KBM-7 (cell line): ENCODE results near the gene KCTD7.
"Not testable (repeated sequence)": the region's sequence is repeated elsewhere in the genome, so short reads cannot be mapped to it uniquely, and the experiment has no call there.

Source experiments
- DNase-seq: peaks from one replicate; pipeline ENCODE4 v3.0.0-alpha.2; 2015
- in situ Hi-C: fragments of 300-500 bp; cut with MboI; formaldehyde crosslinking; loops from 2 replicates; pipeline ENCODE4 v1.14.3; 2020; ENCODE audit warnings: low sequenced_read_pairs, low pct_unique_long_range_greater_than_20kb, mixed read lengths

Gene KCTD7

DNA sequence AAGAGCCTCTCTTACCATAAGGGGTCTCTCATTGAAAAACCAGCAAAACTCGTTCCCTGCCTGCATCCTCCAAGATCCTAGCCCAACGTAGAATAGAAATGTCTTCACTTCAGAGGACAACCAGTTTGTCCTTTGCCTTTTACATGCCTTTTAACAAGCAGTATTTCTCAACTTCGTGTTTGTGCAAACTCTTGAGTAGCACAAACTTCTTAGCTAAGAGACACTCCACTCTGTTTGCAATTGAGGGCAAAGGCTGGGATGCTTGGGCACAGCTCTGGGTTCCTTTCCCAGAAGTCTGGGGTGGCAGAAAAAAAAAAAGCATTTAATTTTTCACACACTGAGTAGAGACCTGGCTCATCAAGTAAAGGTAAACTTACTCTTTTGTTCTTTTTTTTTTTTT lies 19.5 kb upstream of the KCTD7 start:
- in situ Hi-C loops: no loop called here
- DNase-seq: no peak

DNA sequence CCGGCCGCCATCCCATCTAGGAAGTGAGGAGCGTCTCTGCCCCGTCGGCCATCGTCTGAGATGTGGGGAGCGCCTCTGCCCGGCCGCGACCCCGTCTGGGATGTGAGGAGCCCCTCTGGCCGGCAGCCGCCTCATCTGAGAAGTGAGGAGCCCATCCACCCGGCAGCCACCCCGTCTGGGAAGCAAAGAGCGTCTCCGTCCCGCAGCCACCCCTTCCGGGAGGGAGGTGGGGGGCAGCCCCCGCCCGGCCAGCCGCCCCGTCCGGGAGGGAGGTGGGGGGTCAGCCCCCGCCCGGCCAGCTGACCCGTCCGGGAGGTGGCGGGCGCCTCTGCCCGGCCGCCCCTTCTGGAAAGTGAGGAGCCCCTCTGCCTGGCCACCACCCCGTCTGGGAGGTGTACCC lies 14.1 kb upstream of the KCTD7 start:
- DNase-seq, in situ Hi-C loops: not testable (repeated sequence)

GRCh38 chr7:66615699-66616098 lies 13.0 kb upstream of the KCTD7 start:
- in situ Hi-C loops: no loop called here
- DNase-seq: no peak

DNA sequence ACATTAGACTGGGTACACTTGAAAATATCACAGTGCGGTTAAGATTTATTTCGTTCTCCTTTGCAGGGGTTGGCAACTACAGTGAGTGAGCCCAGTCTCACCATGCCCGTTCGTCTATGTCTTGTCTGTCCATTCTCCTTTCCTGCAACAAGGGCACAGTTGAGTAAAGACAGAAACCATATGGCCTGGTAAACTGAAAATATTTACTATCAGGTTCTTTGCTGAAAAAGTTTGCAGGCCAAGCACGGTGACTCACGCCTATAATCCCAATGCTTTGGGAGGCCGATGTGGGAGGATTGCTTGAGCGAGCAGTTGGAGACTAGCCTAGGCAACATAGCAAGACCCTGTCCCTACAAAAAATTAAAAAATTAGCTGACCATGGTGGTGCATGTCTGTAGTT lies 11.4 kb upstream of the KCTD7 start:
- DNase-seq: no peak
- in situ Hi-C loops: no loop called here

GRCh38 chr7:66619341-66619948 lies 9.2 kb upstream of the KCTD7 start:
- DNase-seq, in situ Hi-C loops: not testable (repeated sequence)

DNA sequence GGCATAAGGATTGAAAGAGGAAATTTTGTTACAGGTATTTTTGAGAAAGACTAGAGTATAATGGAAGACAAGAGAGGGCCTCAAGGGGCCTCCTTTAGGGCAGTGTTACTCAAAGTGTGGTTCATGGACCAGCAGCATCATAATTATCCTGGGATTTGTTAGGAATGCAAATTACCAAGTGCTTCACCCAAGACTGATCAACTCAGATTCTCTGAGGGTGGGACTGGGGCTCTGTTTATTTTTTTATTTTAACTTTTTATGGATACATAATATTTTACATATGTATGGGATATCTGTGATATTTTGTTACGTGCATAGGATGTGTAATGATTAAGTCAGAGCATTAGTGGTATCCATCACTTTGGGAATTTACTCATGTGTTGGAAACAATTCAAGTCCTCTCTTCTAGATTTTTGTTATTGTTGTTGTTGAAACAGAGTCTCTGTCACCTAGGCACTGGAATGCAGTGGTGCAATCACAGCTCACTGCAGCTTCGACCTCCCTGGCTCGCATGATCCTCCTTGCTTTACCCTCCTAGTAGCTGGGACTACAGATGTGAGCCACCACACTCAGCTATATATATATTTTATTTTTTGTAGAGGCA lies 2.2 kb upstream of the KCTD7 start:
- in situ Hi-C loops: no loop called here
- no peak for DNase-seq

DNA sequence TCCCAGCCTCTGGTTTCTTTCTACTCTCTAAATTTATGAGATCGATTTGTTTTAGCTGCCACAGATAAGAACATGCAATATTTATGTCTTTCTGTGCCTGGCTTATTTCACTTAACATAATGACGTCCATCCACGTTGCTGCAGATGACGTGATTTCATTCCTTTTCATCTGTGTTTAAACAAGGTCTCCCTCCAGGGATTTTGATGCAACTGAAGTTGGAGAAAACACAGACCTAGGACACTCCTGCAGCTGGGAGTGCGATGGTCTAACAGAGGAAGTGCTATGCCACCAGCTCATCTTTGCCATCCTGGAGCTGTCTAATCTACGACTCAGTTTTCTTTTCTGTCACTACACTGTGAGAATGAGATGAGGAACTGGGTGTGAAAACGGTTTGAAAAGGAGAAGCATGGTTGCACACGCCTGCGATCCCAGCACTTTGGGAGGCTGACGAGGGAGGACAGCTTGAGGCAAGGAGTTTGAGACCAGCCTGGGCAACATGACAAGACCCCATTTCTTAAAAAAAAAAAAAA lies 1.5 kb upstream of the KCTD7 start:
- in situ Hi-C loops: no loop called here
- DNase-seq: peak; percentile 60

DNA sequence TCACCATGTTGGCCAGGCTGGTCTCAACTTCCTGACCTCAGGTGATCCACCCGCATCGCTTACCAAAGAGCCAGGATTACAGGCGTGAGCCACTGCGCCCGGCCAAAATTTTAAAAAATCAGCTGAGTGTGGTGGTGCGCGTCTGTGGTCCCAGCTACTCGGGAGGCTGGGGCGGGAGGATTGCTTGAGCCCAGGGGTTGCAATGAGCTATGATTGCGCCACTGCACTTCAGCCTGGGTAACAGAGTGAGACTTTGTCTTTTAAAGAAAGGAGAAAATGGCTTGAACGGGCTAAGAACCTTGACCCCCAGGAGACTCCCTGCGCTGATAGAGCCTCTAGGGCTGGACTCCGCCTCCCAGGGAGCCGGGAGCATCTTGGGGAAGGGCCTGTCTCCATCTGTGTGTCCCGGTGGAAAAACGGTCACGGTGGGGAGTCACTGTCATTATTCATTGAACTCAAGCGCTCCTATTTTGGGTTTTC lies 760 bp upstream of the KCTD7 start:
- in situ Hi-C loops: no loop called here
- no peak for DNase-seq

DNA sequence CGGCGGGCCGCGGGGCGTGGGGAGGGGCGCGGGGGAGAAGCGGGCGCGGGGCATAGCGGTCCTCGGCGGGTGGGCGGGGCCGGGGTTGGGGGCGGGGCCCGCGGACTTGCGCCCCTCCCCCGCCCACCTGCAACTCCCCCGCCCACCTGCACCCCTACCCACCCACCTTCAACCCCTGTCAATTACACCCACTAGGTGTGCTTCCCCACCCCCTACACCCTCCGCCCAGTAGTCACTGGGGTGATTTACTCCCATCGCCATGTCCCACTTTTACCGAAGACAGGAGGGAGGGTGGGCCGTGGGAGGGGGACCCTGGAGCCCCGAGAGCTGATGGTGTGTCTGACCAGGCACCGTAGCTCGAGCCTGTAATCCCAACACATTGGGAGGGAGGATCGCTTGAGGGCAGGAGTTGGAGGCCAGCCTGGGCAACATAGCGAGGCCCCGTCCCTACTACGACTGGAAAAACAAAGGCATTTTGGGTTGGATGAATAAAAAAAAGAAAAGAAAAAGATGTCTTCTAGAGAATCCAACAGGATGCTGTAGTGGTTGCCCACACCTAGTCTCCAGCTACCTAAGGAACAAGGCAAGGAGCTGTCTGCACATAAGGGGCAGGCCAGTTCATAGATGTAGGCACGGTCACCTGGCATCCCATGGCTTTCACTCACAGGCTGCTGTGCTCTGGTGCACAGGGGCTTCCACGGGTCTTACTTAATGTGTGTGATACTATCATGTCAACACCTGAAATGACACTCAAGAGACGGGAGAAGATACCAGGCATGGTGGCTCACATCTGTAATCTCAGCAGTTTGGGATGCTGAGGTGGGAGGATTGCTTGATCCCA lies 761 bp downstream of the KCTD7 start:
- DNase-seq: no peak
- in situ Hi-C loops: no loop called here

- no peak for DNase-seq
- in situ Hi-C loops: no loop called here
Observed at GRCh38 chr7:66630531-66630930, 1.9 kb downstream of the KCTD7 start.

GRCh38 chr7:66631471-66631870 lies 2.8 kb downstream of the KCTD7 start:
- DNase-seq: peak; percentile 90
- in situ Hi-C loops: no loop called here

DNA sequence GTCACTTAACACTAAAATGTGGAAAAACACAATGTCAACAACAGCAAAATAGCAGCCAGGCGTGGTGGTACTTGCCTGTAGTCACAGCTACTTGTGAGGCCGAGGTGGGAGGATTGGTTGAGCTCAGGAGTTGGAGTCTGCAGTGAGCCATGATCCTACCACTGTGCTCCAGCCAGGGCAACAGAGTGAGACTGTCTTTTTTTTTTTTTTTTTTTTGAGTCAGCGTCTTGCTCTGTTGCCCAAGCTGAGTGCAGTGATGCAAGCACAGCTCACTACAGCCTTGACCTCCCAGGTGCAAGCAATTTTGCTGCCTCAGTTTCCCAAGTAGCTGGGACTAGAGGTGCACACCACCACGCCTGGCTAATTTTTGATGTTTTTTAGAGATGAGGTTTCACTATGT lies 6.1 kb downstream of the KCTD7 start:
- in situ Hi-C loops: no loop called here
- DNase-seq: no peak

- in situ Hi-C loops: not testable (repeated sequence)
Observed at GRCh38 chr7:66635322-66635981, 6.8 kb downstream of the KCTD7 start.

DNA sequence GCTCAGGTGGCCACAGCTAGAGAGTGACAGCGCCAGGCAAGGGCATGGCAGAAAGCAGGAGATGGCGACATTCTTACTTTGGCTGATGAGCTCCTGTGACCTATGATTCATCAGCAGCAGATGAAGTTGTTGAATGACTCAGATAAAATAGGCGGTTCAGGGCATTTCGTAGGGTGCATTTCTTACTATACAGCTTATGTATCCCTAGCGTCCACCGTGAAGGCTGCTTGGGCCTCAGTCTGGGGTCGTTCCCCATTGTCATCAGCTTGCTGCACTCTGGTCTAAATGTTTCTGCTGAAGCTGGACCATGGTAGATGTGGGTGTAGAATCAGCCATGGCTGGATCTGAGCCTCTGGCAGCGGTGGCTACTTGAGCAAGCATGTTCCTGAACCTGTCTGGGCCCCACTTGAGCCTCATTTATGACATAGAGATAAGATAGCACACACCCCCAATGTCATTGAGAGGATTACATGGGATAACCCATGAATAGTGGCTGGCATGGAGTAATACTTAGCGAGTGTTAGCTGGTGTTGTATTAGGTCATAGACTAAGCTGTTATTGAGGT lies 7.4 kb downstream of the KCTD7 start:
- in situ Hi-C loops, DNase-seq: not testable (repeated sequence)

More at GRCh38 chr7:66635322-66635981, 6.8 kb downstream of the KCTD7 start:
- DNase-seq: not testable (repeated sequence)

DNA sequence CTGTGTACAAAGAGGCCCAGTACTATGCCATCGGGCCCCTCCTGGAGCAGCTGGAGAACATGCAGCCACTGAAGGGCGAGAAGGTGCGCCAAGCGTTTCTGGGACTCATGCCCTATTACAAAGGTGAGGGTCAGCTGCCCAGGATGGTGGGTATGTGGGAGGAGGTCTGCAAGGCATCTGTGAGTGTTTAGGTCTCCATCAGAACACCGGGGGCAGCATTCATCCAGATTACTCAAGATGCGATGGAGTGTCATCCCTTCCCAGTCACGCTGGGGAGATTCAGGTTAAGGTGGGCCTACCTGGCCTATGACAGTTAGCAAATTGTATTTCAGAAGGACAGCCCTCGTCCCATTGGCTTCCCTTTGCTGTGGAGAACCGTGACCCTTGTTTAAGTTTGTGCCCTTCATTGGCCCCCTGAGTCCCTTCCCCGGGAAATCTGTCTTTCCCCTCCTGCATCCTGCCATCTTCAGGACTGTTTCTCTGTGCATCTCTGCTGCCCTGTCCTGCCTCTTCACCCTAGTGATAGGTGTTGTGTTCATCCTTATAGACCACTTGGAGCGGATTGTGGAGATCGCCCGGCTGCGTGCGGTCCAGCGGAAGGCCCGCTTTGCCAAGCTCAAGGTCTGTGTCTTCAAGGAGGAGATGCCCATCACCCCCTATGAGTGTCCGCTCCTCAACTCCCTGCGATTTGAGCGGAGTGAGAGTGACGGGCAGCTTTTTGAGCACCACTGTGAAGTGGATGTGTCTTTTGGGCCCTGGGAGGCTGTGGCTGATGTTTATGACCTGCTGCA lies 9.8 kb downstream of the KCTD7 start:
- DNase-seq: no peak
- in situ Hi-C loops: no loop called here

- in situ Hi-C loops: no loop called here
Observed at GRCh38 chr7:66639773-66640172, 11.1 kb downstream of the KCTD7 start.

DNA sequence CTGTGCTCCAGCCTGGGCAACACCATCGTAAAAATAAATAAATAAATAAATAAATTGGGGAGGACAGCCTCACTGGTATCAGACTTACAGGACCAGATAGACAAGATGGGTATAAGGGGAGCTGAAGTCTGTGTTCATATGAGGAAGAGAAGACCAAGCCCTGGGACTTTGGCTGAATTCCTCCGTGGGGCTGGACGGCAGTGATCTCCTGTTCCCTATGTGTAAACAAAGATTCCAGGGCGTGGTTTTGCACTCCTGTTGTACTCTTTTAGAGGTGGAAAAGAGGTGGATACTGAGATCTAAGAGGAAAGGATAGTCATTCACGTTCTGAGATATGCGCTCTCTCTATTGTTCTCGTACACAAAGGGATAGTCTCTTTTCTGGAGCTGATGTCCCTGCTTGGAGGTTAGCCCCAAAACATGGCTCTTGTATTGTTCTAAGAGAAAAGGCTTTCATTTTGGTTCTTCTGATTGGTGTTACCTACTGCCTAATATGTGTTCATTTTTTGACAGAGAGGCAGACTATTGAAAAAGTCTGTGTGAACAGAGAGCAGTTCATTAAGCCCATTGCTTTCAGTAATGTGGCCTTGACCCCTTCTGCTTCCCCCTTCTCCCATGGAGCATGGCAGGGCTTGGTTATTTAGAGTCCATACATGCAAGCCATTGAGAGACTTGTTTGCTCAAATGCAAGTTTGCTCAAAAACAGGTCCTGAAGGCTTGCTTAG lies 12.3 kb downstream of the KCTD7 start:
- in situ Hi-C loops: no loop called here
- DNase-seq: no peak

More at GRCh38 chr7:66639773-66640172, 11.1 kb downstream of the KCTD7 start:
- DNase-seq: no peak

GRCh38 chr7:66641526-66641871 lies 12.8 kb downstream of the KCTD7 start:
- DNase-seq: no peak
- in situ Hi-C loops: no loop called here
